HFF-Myc (cell line): ENCODE results near the gene CNKSR3.

Source experiments
- DNase-seq: peaks from one replicate; pipeline ENCODE4 v3.0.0-alpha.2; 2011; ENCODE audit warnings: low read depth; ENCODE audit errors: extremely low read depth
- H3K4me3 ChIP-seq: replicated peaks from 2 replicates; pipeline ENCODE4 v1.5.1; 2011; ENCODE audit warnings: low read depth, mild to moderate bottlenecking, control low read depth, low read length
- CTCF ChIP-seq: IDR thresholded peaks from 2 replicates; pipeline ENCODE4 v1.5.1; 2012; ENCODE audit warnings: mild to moderate bottlenecking, low read depth, low read length, control low read depth; ENCODE audit errors: missing control alignments

CNKSR3 gene

DNA sequence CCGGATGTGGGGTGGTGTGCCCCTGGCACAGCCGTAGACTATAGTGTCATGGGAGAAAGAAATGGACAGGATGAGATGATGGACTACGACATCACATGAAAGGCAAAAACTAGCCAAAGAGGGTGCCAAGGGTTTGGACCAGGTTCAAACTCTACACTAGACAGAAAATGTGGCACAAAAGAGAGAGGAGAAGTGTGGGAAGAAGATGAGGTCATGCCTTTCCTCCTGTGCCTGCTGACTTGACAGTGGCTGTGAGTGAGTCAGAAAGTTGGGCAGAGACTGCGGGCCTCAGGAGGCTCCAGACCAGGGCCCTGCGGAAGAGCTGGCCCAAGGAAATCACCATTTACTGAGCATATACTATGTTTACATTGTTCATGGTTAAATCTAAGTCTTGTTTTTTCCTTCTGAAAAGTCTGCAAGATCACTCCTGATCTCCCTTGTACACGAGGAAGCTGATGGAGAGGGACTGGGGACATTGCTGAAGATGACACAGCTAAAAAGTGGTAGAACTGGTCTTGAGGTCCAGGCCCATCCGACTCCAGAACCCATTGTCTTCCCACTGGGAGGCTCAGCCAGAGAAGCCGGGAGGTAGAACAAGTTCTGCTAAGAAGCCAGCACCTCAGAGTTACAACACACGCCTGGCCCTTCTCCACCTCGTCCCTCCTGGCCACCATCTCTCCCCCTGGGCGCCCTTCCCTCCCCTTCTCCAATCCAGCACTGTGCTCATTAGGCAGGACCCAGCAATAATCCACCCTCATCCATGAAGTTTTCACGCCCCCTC is 35.6 kb downstream of the CNKSR3 start:
- no peak overlapping the region for H3K4me3 ChIP-seq
- TF ChIP-seq CTCF, result no peak
- peak; percentile 32 for DNase-seq

GRCh38 chr6:154473324-154473723 is 37.2 kb downstream of the CNKSR3 start:
- DNase-seq, result no peak
- TF ChIP-seq CTCF, result no peak

GRCh38 chr6:154471609-154472362 is 38.7 kb downstream of the CNKSR3 start:
- no peak for TF ChIP-seq CTCF
- DNase-seq, result no peak
- H3K4me3 ChIP-seq, result no peak overlapping the region

More at GRCh38 chr6:154473324-154473723, 37.2 kb downstream of the CNKSR3 start:
- no peak overlapping the region for H3K4me3 ChIP-seq

GRCh38 chr6:154469306-154469935 is 41.1 kb downstream of the CNKSR3 start:
- H3K4me3 ChIP-seq, result no peak overlapping the region
- TF ChIP-seq CTCF, result no peak
- DNase-seq, result no peak

DNA sequence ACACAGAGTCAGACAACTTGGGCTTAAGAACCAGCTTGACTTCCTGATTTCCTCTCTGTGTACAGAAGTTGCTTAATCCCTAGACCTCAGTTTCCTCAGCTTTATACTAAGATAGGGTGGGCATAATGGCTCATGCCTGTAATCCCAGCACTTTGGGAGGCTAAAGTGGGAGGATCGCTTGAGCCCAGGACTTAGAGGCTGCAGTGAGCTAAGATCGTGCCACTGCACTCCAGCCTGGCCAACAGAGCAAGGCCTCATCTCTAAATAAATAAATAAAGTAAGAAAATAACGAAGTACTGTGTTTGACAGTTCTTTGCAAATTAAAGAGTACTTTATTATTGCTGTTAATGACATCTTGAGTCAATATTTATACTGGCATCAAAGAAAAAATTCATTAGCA is 41.7 kb downstream of the CNKSR3 start:
- TF ChIP-seq CTCF, result no peak
- no peak overlapping the region for H3K4me3 ChIP-seq
- no peak for DNase-seq

DNA sequence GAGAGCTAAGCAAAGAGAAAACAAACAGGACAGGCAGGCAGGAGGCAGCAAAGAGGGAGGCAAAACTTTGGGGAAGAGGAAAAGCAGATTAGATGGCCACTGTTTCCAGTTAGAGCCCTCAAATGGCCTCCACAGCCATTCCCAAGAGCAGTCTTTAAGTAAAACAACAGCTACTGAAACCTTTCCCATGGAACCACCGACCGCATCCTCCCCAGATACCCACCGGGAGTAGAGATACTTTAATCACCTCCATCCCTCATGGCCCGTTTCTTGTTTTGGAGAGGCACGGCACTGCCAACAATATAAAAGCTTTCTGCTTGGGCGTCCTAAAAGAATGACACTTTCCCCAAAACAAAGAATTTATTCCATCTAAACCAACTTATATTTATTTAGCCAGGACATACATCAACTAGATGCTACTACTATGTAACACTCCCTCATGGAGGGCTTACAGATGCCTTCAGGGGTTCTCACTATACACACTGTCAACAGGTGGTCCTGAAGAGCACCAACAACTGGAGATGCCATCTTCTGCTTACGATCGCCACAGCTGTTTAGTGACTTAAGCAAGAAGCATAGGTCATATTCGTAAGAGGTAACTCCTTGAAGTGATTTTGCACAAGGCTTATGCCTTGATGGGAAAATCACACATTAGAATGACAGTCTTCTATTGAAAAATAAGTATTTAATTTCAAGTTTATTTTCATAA is 43.4 kb downstream of the CNKSR3 start:
- no peak overlapping the region for H3K4me3 ChIP-seq
- TF ChIP-seq CTCF, result no peak
- no peak for DNase-seq
